GM12801 (cell line): Measurements from ENCODE around the gene DOK5.

ENCODE experiments used
- CTCF ChIP-seq: IDR thresholded peaks from one replicate; pipeline ENCODE4 v1.5.1; 2011; ENCODE audit warnings: control low read depth; ENCODE audit not compliant: insufficient read length; ENCODE audit errors: extremely low read depth

Gene DOK5

GRCh38 chr20:54690323-54690722, 214.9 kb downstream of the DOK5 start:
- no peak for TF ChIP-seq CTCF

GRCh38 chr20:54691327-54691726, 215.9 kb downstream of the DOK5 start:
- TF ChIP-seq CTCF = no peak

- TF ChIP-seq CTCF = no peak
These were observed 216.9 kb downstream of the DOK5 start for GRCh38 chr20:54692168-54692887.

GRCh38 chr20:54694516-54694915, 219.1 kb downstream of the DOK5 start:
- no peak for TF ChIP-seq CTCF

DNA sequence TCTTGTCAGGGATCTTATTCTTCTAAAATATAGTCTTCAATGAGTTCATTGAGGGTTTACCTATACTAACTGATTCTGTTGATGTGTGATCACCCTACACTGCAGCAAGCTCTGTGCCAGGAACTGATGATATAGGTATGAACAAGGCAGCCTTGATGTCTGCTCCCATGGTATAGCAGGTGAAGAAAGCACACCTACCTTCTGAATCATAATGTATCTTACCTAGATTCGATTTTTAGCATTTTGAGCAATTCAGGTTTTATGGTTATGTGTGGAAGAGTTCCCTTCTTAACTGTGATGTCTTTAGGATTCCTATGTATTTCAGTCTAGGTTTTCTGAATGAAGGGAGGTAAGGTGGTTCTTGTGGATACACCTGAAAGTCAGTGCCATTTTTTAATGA, 223.0 kb downstream of the DOK5 start:
- no peak for TF ChIP-seq CTCF
